Forelimb muscle (tissue), 1 donor: ENCODE measurements around the gene SUSD6. TPM values are rescaled to one million over a fixed set of nuclear protein-coding genes. Genes with fewer than 3 reads are reported as not detected.

Source experiments
- DNase-seq: peaks from one replicate; pipeline ENCODE4 v3.0.0-alpha.2; 2013; ENCODE audit warnings: low read depth
- polyA plus RNA-seq: library from polyadenylated mRNA; unstranded; fragments of 120-200 nt; gene quantifications from one replicate; pipeline ENCODE4 v1.2.1, GENCODE V29; 2013; ENCODE audit not compliant: insufficient read length

SUSD6 gene
- polyA plus RNA-seq, 1 donor = 18.0 TPM

DNA sequence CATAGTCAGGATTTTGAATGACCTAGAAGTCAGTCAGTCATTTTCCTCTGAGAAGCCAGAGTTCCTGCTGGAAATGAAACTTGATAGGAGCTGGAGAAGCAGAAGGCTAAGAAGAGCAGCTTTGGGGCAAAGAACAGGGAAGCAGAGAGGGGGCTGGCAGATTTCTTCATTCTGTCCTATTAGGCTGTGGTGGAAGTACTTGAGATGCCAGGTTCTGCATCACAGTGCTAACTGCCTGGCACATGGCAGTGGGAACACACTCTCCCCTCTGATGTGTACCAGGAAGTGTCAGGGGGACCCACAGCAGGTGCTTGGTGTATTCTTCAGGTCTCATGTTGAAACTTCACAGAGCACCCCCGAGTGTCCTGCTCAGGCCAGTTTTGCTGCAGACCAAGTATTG lies 61.0 kb downstream of the SUSD6 start:
- DNase-seq = no peak

DNA sequence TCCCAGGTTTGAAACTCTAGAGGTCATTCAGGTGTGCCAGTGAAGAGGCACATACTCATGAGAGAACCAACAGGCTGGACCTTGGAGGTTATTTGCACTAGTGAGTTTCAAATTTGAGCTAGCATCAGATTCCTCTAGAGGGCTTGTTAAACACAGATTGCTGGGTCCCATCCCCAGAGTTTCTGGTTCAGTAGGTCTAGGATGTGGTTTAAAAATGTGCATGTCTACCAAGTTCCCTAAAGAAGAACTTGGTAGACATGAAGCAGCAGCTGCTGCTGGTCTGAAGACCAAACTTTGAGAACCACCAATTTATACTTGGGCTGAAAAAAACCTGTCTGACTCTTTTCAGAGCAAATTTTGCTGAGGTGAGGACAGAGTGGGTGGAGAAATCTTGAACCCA lies 61.7 kb downstream of the SUSD6 start:
- DNase-seq = no peak

DNA sequence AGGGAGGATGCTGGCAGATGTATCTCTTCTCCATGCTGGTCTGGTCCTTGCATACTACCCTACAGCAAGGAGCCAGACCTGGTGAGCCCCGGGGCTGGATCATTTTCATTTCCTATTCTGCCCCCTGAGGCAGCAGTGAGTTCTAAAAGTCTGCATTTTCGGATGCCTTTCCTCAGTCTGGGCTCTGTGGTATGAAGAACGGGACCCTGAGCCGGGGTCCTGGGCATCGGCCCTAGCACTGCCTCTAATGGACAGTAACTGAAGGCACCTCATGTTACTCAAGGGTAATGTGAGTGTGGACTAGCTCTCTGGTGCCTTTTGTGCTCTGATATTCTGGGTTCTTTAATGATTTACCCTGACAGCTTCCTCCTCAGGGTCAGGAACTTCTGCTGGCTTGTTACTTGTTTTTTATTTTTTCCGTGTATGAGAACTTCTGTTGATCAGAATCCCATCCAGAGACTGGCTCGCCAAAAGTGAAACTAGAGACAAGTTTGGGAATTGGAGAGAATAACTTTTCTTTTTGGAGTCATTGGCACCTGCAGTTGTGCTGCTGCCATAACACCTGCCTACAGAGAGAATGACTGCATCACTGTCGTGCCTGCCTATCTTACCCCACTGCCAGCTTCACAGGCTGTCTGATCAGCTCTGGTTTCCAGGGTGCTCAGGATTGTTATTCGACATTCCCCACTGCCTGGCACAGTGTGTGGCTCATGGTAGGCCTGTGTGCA lies 62.3 kb downstream of the SUSD6 start:
- DNase-seq = no peak

DNA sequence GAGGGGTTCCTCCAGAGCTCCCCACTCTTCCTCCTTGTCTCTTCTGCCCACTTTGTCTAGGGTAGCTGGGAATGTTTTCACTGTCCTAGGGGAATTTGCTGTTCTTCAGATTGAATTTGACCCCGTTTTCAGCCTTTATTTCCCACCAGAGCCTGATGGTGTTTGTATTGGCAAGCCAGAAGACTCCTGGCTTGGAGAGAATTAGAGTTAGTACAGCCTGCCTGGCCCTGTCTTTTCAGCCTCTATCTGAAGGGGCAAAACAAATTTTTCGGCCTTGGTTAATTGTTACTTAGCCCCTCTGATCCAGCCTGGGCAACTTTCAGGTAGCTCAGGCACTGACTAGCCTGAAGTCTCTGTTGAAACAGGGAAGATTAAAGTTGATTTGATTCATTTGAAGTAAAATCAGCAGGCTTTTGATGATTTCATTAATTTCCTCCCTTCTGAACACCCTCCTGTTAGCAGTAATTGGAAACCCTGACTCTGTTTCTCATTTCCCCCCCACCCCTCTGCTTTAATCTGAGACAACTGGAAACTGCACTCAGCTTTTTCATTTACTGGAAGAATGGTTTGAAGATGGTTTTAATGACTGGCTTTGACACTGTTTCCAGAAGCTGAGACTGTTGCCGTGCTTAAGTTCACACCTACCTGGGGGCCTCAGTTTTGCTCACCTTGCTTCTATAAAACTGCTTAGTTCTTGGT lies 63.3 kb downstream of the SUSD6 start:
- DNase-seq = no peak

DNA sequence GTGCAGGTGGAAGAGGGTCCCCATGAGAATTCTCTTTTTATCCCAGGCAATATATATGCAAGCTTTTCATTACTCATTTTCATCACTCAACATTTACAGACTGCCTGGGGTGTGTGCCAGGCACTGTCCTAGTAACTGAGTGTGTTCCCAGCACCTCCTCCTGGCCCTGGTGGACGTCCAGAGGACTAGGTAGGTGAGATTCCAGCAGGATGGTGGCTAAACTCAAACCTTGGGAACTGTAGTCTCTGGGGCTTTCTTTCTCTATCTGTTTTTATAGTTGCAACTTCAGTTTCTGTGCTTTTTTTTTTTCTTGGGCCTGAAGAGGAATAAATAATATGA lies 63.8 kb downstream of the SUSD6 start:
- no peak for DNase-seq

DNA sequence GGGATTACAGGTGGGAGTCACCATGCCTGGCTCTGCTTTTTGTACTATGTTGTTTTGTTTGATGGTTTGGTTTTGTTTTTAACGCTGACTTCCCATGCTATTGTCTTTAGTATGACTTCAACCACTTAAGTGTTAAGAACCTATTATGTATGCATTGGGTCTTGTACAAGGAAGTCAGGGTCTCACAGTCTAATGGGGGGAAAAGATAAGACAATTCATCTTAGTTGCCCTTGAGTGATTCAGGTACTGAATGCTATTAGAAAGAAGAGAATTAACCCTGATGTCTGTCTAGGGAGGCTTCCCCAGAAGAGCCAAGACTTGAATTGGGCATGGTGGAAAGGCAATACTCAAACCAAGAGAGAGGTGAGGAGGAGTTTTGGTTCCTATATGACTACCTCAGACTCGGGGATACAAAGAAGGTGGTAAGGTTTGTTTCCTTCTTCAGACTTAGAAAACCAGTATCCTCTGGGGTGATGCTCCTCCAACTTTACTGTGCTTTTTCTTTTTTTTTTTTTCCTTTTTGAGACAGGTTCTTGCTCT lies 64.6 kb downstream of the SUSD6 start:
- DNase-seq = no peak

DNA sequence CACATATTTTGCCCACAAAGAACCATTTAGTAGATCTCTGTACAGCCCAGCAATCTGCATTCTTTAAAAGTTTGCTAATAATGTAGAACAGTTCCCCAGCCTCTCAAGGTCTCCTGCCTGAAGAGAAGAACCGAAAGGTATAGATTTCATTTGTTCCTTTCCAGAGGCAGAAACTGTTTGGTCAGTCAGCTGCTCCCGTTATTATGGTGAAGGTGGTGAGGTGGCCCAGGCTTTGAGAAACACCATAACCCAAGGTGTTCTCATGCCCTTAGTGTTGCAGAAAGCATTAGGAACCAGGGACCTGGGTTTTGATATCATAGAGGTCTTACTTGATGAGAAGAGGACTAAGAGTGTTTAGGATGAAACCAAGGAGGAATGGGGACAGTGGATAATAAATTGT lies 65.3 kb downstream of the SUSD6 start:
- DNase-seq = no peak

DNA sequence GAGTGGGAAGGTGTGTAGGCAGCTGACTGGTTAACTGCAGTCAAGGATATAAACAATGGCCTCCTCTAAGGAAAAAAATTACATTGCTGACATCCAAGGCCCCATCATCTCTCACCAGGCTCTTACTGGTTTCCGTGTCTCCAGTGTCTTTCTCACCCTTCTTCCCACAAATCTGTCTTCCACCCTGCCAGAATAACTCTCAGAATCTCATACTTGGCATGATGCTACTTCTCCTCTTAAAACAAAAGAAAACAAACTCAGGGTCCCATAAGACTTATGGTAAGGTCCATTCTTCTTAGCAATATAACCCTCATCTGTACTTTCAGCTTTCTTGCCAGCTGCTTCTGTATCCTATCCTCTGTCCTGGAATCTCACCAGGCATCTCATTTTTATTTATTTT lies 68.9 kb downstream of the SUSD6 start:
- no peak for DNase-seq

DNA sequence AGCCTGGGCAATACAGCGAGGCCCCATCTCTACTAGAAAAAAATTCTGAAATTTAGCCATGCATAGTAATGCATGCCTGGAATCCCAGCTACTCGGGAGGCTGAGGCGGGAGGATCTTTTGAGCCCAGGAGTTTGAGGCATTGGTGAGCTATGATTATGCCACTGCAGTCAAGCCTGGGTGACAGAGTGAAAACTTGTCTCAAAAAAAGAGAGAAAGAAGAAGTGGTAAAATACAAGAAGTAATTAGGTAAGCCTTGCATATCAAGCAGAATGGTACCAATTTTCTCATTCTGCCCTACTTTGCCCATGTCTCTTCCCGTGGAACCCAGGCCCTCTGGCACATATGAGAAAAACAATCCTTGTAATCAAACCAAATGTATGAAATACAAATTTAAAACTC lies 70.7 kb downstream of the SUSD6 start:
- no peak for DNase-seq

DNA sequence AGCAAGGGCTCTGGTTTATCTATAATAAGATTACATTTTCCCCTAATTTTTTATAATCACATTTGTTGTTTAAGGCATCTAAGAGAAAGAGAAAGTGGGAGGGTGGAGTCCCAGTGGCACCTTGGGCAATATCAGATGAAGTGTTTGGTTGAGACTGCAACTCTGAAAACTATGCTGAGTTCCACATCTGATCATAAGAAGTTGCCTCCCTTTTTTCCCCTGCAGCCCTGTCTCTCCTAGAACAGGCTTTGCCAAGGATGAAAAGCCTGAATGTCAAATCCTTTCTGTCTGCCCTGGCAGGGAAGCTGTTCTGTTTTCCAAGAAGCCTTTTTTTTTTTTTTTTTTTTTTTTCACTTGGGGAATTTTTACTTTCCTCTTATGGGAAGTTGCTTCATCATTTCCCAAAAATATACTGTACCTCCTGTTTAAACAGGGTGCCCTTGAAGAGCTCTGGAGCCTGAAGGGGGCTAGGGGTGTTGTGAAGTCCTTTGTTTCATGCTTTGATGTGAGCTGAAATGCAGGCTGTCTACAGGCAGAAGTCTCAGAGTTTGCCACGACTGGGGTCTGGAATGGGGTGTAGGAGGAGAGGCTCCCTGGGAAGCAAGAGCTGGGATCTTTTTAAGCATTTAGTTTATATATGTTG lies 71.3 kb downstream of the SUSD6 start:
- DNase-seq = no peak

DNA sequence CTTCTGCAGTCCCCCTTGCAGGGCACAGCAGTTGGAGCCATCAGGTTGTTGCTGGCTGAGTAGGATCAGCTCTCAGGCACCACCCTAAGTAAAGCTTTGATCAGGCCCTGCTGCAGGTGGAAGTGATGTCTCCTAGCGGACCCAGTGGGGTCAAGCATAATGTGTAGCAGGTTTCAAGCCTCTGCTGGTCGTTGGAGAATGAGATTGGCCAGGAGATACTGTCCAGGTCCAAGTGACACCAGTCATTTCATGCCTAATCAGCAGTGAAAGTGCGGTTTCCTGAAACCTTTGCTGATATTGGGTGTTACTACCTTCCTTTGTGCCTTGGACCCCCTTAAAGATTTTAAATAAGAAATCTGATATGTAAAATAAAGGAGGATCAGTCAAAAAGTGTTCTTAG lies 72.6 kb downstream of the SUSD6 start:
- DNase-seq = no peak

DNA sequence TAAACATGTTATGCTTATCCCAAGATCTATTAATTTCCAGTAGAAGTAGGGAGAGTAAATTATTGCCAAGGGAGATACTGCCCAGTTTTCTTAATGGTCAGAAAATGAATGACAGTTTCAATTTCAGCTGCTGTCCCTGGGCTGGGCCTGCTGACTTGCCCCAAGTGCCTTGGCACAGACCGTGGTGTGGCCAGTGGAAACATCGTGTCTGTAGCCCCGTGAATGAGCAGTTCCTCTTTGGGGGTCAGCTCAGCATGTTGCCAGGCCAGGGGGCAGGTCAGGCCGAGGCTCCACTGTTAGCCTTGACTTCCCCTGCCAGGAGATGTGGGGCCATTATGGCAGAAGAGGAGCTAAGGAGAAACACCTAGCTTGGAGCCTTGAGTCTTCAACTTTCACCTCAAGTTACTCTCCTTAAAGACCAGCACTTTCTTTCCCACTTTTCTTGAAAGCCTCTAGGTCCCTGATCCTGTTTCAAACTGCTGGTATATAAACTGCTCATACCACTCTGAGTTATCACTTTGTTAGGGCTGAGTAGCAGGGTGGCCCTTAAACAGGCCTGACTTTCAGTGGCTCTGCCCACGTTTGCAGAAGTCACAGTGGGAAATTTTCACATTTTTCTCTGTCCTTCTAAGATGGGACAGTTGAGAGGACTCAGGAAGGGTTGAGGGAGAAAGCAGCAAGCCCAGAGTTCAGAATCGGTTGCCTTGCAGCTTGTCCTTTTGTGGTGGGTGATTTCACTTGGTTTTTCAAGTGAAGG lies 73.2 kb downstream of the SUSD6 start:
- no peak for DNase-seq

DNA sequence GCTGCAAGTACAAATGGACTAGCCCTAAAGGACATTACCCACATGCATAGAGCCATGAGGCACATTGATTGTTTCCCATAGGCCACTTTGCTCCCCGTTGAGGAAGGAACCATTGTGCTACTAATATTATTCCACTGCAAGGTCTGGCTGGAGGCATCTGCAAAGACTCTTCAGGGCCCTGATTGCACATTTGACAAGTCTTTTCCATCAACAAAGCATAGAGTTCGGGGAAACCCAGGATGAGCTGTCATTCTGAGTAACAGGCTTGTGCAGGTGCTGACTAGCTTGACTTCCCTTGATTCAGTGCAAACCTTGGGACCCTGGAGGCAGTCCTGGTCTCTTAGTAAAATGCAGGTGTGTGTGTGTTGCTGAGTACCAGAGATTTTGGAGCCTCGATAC lies 73.8 kb downstream of the SUSD6 start:
- no peak for DNase-seq

DNA sequence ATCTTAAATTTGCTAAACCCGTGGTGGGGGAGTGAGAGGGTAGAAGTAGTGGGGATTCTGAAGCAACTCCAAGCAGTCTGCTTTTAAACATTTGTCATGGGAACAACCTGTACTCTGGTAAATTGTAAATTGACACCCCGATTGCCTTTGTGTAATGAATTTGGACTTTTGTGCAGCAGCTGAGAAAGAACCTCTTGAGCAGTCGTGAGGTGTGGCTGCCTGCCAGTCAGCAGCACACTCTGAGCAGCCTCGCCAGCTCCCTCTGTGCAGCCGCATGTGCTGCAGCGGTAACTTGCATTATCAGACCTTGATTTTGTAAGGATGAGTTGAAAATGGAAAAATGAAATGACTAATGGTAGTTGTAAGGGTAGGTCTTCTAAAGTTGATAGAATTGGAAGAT lies 74.3 kb downstream of the SUSD6 start:
- no peak for DNase-seq

DNA sequence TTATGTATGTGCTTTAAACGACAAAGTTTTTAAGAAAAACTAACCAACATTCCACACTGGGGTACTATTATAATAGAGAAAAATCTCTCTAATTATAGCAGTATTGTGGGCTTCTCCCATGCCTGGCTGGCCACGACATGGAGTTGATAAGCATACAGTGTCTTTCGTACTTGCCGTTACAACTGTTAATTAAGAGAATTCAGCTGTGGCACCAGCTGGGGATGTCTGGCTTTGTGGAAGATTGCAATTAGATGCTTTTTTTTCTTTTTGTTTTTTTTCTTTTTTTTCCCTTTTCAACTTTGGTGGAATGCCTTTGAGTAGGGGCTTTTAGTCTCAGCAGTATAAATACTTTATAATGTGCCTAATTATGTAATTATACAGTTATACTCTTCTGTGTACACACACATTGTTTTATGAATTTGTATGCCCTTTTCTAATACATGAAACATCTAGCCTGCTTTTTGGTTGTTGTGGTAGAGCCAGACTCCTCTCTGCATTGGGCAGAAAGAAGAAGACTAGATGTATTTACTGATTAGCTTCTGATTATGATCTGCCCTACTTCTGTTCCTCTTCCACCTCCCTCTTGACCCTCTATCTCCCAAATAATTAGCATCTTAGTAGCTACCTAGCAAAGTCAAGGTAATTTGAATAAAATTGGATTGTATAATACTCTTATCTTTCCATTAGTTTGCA lies 76.4 kb downstream of the SUSD6 start:
- no peak for DNase-seq

DNA sequence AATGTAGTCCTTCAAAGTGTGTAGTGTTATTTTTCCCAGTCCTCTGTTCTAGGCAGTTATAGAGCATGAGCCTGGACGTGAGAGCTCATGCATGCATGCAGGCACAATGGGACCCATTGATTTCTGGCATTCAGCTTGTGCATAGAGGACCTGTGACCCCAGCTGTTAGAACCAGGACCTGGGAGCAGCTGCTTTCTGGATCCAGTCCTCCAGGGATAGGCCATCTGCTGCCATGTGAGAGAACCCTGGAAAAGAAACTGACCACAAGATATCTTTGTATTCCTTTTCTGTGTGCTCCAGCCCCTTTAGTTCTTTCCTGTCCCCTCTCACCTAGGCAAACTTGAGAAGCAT lies 76.9 kb downstream of the SUSD6 start:
- DNase-seq = no peak

DNA sequence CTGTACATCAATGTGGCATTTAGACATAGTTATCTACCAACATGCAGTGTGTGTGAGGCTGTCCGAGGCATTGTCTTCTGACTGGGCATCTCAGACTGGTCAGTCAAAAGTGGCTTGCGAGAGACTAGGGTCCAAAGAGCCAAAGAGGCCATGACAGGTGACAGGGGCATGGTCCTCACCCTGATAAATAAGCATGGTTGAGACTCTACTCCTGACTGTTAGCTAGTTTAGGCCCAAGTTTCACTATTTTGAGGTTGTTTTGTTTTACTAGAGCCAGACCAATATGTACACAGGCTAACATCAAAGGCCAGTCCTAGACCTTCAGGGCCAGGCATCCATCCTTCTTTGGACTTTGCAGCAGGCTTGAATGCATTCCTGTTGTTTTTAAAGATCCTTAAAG lies 78.6 kb downstream of the SUSD6 start:
- no peak for DNase-seq

DNA sequence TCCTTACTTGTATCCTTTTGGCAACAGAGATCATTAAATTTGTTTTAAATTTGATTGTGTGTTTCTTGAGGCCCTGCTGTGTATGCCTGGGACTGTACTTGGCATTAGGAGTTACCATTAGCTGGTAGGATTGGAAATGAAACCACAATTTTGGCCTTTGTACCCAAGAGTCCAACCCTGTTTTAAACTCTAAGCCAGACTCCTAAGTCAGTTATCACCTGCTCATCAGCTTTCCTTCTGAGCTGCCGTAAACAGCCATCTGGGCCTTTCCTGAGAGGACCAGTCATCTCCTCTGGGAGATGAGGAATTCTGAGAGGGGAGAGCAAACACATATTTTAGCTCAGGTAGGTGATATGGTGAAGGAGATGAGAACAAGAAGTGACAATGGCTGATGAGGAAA lies 81.2 kb downstream of the SUSD6 start:
- DNase-seq = no peak

DNA sequence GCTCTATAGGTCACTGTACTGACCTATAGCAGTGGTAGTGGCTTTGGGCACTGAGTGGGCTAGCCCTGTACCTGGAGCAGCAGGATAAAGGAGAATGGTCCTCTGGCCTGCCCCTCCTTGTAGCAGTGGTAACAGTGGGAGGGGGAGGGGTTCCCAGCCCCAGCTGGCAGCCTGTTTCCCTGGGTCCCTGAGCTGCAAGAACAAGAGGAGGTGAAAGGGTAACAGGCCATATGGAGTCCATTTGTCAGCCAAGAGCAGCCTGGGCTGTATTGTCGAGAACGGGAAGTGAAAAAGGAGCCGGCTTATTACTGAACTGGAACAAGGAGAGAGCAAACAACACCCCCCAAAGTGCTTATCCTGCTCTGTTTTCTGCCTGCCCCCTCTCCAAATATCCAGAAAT lies 81.7 kb downstream of the SUSD6 start:
- no peak for DNase-seq

DNA sequence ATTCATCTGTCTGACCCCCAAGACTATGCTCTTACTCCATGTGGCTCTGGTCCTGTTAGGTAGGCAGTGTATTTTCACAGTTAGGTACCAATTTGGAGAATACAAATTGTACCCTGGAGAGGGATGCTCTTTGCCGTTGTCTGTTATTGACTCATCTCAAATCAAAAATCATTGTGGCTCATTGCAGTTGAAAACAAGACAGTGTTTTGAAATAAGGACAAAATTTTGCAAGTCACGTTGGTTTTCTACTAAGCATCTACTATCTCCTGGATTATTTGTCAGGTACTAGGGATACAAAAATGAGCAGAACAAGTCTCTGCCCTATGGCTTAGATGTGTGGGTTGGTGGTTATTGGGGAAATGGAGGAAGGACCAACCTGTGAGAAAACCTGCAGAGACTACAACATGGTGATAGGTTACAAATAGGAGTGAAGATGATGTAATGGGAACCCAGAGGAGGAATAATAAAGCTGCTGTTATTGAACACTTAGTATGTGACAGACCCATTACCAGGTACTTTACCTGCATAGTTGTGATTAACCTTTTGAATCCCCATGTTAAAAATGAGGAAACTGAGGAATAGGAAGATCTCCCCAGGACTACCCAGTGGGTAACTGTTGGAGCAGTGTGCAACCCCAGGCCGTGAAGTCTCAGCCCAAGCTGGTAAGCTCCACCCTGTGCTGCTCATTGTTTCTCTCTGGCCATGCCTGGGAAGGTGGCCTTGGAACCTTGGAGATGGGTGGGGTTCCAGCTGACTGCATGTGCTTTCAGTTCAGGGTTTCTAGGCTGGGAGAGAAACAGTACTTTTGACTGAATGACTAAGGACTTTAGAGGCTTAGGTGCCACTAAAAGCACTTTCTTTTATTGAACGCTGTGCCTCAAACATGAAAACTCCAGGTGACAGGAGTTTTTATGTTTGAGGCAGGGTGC lies 82.7 kb downstream of the SUSD6 start:
- no peak for DNase-seq
